WTC11 (cell line): Measurements from ENCODE around the gene RAB10. TPM values are rescaled to one million over a fixed set of nuclear protein-coding genes. Genes with fewer than 3 reads are reported as not detected.

Experiments used
- ATAC-seq: fragments of 200-7000 bp; cut with Tn5 transposase; 2 replicates; pipeline ENCODE4 v1.10.0; 2021; ENCODE audit warnings: mild to moderate bottlenecking, moderate library complexity
- CTCF ChIA-PET: fragments of 300-600 bp; sonication (Branson Sonifier 250); formaldehyde crosslinking; loops from one replicate; lab custom pipeline; 2021; ENCODE audit warnings: antibody characterized with exemption; lab: Charles Lee
- POLR2A ChIA-PET: fragments of 350-600 bp; sonication (Branson Sonifier 250); formaldehyde crosslinking; loops from one replicate; lab custom pipeline; 2021; ENCODE audit warnings: antibody characterized with exemption; lab: Charles Lee
- DNase-seq: peaks from one replicate; pipeline ENCODE4 v3.0.0; 2021; ENCODE audit warnings: low spot score
- H3K27ac Mint-ChIP-seq: 2 replicates; pipeline ENCODE4 v1.8.0; 2021; ENCODE audit warnings: mixed read lengths
- H3K27me3 Mint-ChIP-seq: 2 replicates; pipeline ENCODE4 v1.8.0; 2021; ENCODE audit warnings: low read depth, mild to moderate bottlenecking, moderate library complexity, mixed read lengths
- H3K36me3 Mint-ChIP-seq: 2 replicates; pipeline ENCODE4 v1.8.0; 2021; ENCODE audit warnings: mixed read lengths
- H3K4me1 Mint-ChIP-seq: 2 replicates; pipeline ENCODE4 v1.8.0; 2022; ENCODE audit warnings: mixed read lengths
- H3K4me3 Mint-ChIP-seq: 2 replicates; pipeline ENCODE4 v1.8.0; 2021; ENCODE audit warnings: mild to moderate bottlenecking, moderate library complexity, mixed read lengths
- H3K9me3 Mint-ChIP-seq: 2 replicates; pipeline ENCODE4 v1.8.0; 2021; ENCODE audit warnings: mixed read lengths
- AR ChIP-seq: fragments of 250-450 bp; sonication (Bioruptor Pico); IDR thresholded peaks from 2 replicates; pipeline ENCODE4 v1.9.0; 2021; ENCODE audit warnings: mild to moderate bottlenecking
- CBFB ChIP-seq: sonication (generic); formaldehyde crosslinking; IDR thresholded peaks from 2 replicates; pipeline ENCODE4 v1.8.1; 2022; ENCODE audit warnings: mild to moderate bottlenecking, low read depth, missing genetic modification reagents
- EMX1 ChIP-seq: fragments of 250-450 bp; sonication (Bioruptor Pico); IDR thresholded peaks from 2 replicates; pipeline ENCODE4 v1.8.0; 2021; ENCODE audit warnings: mild to moderate bottlenecking
- PRRX2 ChIP-seq: fragments of 250-450 bp; sonication (Bioruptor Pico); IDR thresholded peaks from 2 replicates; pipeline ENCODE4 v1.8.0; 2021; ENCODE audit warnings: mild to moderate bottlenecking
- RORB ChIP-seq: fragments of 250-450 bp; sonication (Bioruptor Pico); IDR thresholded peaks from 2 replicates; pipeline ENCODE4 v1.9.0; 2021; ENCODE audit warnings: mild to moderate bottlenecking
- TCF7 ChIP-seq: sonication (generic); formaldehyde crosslinking; IDR thresholded peaks from 2 replicates; pipeline ENCODE4 v1.8.0; 2022; ENCODE audit warnings: mild to moderate bottlenecking, low read depth, missing genetic modification reagents, moderate library complexity
- ZNF512 ChIP-seq: sonication (generic); formaldehyde crosslinking; IDR thresholded peaks from 2 replicates; pipeline ENCODE4 v1.8.1; 2022; ENCODE audit warnings: missing genetic modification reagents, borderline replicate concordance
- total RNA-seq: library from RNA; stranded (reverse); gene quantifications from 3 replicates; pipeline ENCODE4 v1.2.3, GENCODE V29; 2021
- TF ChIP-seq, protein P1 (sequence below): fragments of 250-450 bp; sonication (Bioruptor Pico); IDR thresholded peaks from 2 replicates; pipeline ENCODE4 v2.1.2; 2022; ENCODE audit warnings: mild to moderate bottlenecking, moderate library complexity
- TF ChIP-seq, protein P2 (sequence below): sonication (generic); formaldehyde crosslinking; IDR thresholded peaks from 2 replicates; pipeline ENCODE4 v1.8.0; 2022; ENCODE audit warnings: mild to moderate bottlenecking, missing genetic modification reagents
- TF ChIP-seq, protein P3 (sequence below): sonication (generic); formaldehyde crosslinking; IDR thresholded peaks from 2 replicates; pipeline ENCODE4 v1.8.0; 2022; ENCODE audit warnings: mild to moderate bottlenecking, missing genetic modification reagents

The RAB10 gene
- total RNA-seq, 1 experiment from 2014 or later = 127 TPM

- TF ChIP-seq AR (no peak), PRRX2 (CRISPR knock-in tag) (no peak)
Measured at GRCh38 chr2:26086155-26086637, 52.3 kb downstream of the RAB10 start (continued).

GRCh38 chr2:26086779-26087178 lies 52.9 kb downstream of the RAB10 start:
- Mint-ChIP-seq H3K4me1 (peaks cover 60% of the 10 kb centered on the region), H3K9me3 (no peaks in the 10 kb centered on the region), H3K27me3 (no peaks in the 10 kb centered on the region), H3K36me3 (peaks cover 5% of the 10 kb centered on the region; the same call in 1 of the 2 replicates), H3K27ac (peak overlapping the region; percentile 61), H3K4me3 (no peak overlapping the region)
- no peak for DNase-seq
- ChIA-PET POLR2A (no interaction called here), CTCF (interaction anchor here (1.6 to 1.8 kb wide), 4 partner anchors 13 to 89 kb away, joined by 5 to 15 read pairs (median 8); no protein-coding TSS in a partner anchor)
- ATAC-seq = no peak
- TF ChIP-seq AR (no peak), CBFB (CRISPR knock-in tag) (no peak), TCF7 (CRISPR knock-in tag) (no peak), RORB (no peak), ZNF512 (CRISPR knock-in tag) (no peak), EMX1 (CRISPR knock-in tag) (no peak)
- TF ChIP-seq, protein P1, sequence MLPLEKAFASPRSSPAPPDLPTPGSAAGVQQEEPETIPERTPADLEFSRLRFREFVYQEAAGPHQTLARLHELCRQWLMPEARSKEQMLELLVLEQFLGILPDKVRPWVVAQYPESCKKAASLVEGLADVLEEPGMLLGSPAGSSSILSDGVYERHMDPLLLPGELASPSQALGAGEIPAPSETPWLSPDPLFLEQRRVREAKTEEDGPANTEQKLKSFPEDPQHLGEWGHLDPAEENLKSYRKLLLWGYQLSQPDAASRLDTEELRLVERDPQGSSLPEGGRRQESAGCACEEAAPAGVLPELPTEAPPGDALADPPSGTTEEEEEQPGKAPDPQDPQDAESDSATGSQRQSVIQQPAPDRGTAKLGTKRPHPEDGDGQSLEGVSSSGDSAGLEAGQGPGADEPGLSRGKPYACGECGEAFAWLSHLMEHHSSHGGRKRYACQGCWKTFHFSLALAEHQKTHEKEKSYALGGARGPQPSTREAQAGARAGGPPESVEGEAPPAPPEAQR (CRISPR knock-in tag) = no peak
- TF ChIP-seq, protein P2, sequence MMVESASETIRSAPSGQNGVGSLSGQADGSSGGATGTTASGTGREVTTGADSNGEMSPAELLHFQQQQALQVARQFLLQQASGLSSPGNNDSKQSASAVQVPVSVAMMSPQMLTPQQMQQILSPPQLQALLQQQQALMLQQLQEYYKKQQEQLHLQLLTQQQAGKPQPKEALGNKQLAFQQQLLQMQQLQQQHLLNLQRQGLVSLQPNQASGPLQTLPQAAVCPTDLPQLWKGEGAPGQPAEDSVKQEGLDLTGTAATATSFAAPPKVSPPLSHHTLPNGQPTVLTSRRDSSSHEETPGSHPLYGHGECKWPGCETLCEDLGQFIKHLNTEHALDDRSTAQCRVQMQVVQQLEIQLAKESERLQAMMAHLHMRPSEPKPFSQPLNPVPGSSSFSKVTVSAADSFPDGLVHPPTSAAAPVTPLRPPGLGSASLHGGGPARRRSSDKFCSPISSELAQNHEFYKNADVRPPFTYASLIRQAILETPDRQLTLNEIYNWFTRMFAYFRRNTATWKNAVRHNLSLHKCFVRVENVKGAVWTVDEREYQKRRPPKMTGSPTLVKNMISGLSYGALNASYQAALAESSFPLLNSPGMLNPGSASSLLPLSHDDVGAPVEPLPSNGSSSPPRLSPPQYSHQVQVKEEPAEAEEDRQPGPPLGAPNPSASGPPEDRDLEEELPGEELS = no peak
- TF ChIP-seq, protein P3, sequence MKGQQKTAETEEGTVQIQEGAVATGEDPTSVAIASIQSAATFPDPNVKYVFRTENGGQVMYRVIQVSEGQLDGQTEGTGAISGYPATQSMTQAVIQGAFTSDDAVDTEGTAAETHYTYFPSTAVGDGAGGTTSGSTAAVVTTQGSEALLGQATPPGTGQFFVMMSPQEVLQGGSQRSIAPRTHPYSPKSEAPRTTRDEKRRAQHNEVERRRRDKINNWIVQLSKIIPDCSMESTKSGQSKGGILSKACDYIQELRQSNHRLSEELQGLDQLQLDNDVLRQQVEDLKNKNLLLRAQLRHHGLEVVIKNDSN (CRISPR knock-in tag) = no peak
